Lower leg skin (tissue), 3 donors: ENCODE data around the gene MEF2C.

Source experiments
- POLR2A ChIP-seq, 2 donors: fragments of 450-650 bp; IDR thresholded peaks; one replicate each; pipeline ENCODE4 v1.6.1; 2016 to 2017; ENCODE audit warnings: antibody characterized with exemption in 2 of 2, mild to moderate bottlenecking in 1 of 2, moderate library complexity in 1 of 2
- TF ChIP-seq, protein P1 (sequence below), 3 donors: fragments of 450-650 bp; IDR thresholded peaks; one replicate each; pipeline ENCODE4 v1.5.1; 2016; ENCODE audit warnings: antibody characterized with exemption in 3 of 3, mild to moderate bottlenecking in 3 of 3, moderate library complexity in 2 of 3

DNA sequence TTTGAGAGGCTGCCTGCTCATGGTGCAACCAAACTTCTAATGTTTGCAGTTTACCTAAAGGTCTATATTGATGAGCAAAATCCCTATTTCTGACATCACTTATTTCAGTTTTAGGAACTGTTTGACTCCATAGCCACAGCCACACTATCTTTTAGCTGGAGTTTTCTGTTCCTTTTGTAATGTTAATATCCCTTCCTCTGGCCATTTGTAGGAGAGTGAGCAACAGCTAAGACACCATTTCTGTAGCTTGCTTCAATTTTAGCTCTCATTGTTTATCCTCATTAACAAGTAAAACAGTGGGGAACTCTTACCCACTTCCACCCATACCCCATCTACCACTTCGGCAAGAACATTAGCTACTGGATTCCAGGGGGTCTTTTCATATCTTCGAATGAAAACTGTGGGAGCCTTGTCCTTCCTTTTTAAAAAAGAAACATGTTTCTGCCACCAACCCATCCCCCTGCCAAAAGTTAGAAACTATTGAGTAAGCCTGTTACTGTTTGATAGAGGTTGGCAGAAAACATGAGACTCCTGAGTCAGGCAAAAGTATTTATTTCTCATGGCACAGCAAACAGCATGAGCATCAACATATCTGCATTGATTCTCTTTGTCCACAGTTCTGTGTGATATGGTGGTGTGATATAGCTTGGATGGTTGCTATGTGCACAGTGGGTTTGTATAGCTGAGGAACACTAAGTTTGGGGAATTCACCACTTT is 174.1 kb downstream of the MEF2C start:
- TF ChIP-seq, protein P1, sequence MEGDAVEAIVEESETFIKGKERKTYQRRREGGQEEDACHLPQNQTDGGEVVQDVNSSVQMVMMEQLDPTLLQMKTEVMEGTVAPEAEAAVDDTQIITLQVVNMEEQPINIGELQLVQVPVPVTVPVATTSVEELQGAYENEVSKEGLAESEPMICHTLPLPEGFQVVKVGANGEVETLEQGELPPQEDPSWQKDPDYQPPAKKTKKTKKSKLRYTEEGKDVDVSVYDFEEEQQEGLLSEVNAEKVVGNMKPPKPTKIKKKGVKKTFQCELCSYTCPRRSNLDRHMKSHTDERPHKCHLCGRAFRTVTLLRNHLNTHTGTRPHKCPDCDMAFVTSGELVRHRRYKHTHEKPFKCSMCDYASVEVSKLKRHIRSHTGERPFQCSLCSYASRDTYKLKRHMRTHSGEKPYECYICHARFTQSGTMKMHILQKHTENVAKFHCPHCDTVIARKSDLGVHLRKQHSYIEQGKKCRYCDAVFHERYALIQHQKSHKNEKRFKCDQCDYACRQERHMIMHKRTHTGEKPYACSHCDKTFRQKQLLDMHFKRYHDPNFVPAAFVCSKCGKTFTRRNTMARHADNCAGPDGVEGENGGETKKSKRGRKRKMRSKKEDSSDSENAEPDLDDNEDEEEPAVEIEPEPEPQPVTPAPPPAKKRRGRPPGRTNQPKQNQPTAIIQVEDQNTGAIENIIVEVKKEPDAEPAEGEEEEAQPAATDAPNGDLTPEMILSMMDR (IDR thresholded peaks at IDR 0.05): no peak
- TF ChIP-seq POLR2A (IDR thresholded peaks at IDR 0.05): no peak
